Measurements from ENCODE around the gene RERGL. TPM values are rescaled to one million over a fixed set of nuclear protein-coding genes. Genes with fewer than 3 reads are reported as not detected.

The RERGL gene
- total RNA-seq, 1 donor from 2014 or later, result 3.3 TPM

Other genes starting within 250 kb of the RERGL start
- gene PIK3C2G, start 171.3 kb upstream of the RERGL start, total RNA-seq, result 38.8 TPM

Measured in mucosa of gallbladder (tissue), 1 donor.